ENCODE measurements around the gene NFIL3. TPM values are rescaled to one million over a fixed set of nuclear protein-coding genes. Genes with fewer than 3 reads are reported as not detected.

The NFIL3 gene
- total RNA-seq, 1 donor from 2014 or later: 21.3 TPM

DNA sequence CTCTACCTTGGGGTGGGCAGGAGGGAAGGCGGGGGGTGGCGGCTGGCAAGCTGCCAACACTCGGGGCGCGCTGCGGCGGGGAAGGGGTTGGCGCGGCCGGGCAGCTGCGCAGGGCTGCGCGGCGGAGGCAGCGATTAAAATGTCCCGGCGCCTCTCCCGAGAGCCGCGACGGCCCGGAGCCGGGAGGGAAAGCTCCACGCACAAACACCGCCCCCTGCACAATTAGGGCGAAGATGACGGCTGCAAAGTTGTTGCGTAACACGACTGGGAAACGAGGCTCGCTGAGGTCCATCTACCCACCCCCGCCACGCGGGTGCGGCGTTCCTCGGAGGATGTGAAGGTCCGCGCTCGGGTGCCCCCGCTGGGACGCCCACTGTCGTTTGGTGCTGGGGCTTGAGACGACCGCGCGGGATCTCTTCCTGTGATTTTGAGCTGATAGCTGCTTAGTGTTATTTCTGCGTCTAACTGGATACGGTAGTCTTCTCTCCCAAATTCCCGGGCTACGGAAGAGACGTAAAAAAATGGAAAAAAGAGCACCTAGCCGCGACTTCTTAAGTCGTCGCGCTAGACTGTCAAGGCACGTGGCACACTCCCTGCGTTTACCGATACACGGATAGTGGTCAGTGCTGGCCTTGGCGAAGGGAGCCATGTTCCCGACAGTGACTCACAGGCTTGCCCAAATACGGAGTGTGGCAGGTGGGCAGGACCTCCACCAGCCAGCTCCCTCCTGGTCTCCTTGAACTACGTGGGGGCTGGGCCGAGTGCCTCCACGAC lies 958 bp upstream of the NFIL3 start:
- peak; percentile 96 for DNase-seq (ENCODE audit: missing footprints)
- intact Hi-C loops (cut with DNase I): loop anchor here (1.0 to 5.0 kb wide), 4 partner anchors 58 to 322 kb away; no protein-coding TSS in a partner anchor
- ATAC-seq: peak; percentile 84

DNA sequence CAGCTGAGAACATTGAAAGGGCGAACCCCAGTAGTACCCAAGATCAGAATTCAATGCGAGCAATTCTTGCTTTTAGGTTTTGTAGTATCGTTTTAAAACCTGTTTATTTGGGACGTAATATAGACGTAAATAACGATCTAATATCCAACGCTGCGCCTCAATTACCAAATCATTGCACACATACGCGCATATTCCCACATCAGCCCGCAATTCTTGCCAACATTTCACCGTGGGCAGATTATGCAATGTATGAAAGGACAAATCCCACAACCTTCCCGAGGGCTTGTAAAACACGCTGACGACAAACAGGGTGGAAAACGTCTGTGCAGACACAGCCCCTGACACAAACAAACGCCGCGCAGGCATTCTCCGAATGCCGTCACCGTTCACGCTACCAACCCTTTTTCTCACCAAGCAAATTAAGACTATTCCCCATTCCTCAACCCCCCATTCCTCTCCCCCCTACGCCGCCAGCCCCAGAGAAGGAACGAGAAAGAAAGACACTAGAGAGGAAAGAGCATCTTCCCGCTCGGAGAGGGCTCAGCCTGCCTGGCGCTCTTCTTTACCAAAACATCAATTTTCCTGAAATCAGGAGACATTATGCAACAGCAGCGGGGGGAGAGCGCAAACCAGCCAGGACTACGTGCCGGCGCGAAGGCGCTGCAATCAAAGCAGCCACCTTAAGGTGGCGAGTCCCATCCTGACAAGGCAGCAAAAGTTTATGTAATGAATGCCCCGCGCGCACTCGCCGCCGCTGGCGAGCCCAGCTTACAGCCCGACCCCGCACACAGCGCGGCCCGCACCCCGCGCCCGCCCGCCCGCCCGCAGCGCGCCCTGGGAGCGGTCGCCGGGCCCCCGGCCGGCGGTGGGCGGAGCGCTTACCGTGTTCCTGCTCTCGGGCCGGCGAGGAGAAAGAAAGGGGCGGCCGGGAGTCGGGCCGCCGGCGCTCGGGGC lies 597 bp downstream of the NFIL3 start:
- intact Hi-C loops (cut with DNase I): loop anchor here (2.0 to 5.0 kb wide), 4 partner anchors 59 to 502 kb away; no protein-coding TSS in a partner anchor
- ATAC-seq: peak; percentile 29
- DNase-seq (ENCODE audit: missing footprints): peak; percentile 82

DNA sequence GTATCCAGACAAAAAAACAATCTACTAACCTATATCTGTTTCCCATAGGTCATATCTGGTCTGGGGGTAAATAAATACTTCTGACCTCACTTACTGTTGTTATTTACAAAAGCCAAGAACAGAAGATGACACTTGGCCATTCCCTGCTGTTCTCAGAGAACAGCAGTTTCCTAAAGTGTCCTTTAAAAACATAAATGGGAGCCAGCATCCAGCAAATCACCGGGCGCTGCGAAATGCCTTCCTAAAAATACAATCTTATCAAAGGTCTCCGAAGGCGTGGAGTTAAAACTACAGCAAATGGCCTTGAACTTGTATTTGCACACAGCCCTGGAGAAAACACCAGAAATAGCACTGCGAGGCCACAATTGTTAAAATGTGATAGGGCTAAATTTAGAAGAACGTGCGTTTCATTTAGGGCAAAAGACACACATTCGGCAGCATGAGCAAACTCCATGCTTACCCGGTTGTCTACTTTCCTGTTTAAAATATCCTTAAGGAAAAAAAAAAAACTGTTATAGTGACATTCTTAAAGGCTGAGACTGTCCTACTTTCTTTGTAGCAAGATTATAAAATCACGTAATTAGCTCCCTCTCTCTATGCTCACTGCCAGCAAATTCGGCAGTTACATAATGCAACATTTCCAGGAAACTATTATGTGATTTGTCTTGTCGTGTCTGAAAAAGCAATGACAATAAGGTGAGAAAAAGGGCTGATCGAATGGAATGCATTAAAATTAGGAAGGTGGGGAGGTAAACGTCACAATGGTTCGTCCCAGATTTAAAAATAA lies 1.5 kb downstream of the NFIL3 start:
- no peak for ATAC-seq
- DNase-seq (ENCODE audit: missing footprints): no peak
- intact Hi-C loops (cut with DNase I): loop anchor here (2.0 to 5.0 kb wide), 4 partner anchors 60 to 501 kb away; no protein-coding TSS in a partner anchor

DNA sequence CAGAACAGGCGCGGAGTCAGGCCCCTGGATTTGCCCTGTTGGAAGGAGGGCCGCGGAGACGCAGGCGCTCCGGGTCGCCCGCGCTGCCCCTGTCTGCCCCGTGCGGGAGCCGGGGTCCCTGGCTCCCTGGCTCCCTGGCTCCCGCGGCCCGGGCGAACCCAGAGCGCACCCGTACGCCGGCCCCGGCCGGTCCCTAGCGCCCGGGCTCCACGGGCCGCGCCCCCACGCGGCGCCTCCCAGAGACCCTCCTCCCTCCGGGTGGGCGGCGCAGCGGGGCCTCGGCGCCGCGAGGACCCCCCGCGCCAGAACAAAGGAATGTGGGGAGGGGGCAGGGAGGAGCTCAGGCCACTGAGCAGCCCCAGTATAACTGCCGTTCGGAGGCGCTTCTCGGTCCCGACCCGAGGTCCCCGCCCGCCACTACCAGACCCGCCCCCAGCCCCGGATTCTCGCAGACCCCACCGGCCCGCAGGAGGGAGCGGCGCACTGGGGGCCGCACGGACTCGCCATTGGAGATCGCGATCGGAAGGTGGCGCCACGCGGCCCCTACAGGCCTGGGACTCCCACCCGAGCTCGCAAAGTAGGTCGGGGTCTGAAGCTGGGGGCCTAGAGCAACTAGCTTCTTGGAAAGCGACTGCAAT lies 2.4 kb downstream of the NFIL3 start:
- DNase-seq (ENCODE audit: missing footprints) (peak; percentile 72), ATAC-seq (no peak)
- intact Hi-C loops (cut with DNase I): loop anchor here (5.0 kb wide), 2 partner anchors 61 to 319 kb away; no protein-coding TSS in a partner anchor

- DNase-seq (ENCODE audit: missing footprints) (no peak), ATAC-seq (no peak)
- intact Hi-C loops (cut with DNase I): loop anchor here (5.0 kb wide), 2 partner anchors 62 to 318 kb away; no protein-coding TSS in a partner anchor
Observed at GRCh38 chr9:91420501-91421127, 3.0 kb downstream of the NFIL3 start.

- no peak for DNase-seq (ENCODE audit: missing footprints)
- ATAC-seq: peak; percentile 27
- intact Hi-C loops (cut with DNase I): loop anchor here (5.0 kb wide), 2 partner anchors 63 to 317 kb away; no protein-coding TSS in a partner anchor
Observed at GRCh38 chr9:91419222-91420191, 4.1 kb downstream of the NFIL3 start.

- intact Hi-C loops (cut with DNase I): no loop called here
- ATAC-seq (no peak), DNase-seq (ENCODE audit: missing footprints) (no peak)
Observed at GRCh38 chr9:91418215-91418610, 5.4 kb downstream of the NFIL3 start.

DNA sequence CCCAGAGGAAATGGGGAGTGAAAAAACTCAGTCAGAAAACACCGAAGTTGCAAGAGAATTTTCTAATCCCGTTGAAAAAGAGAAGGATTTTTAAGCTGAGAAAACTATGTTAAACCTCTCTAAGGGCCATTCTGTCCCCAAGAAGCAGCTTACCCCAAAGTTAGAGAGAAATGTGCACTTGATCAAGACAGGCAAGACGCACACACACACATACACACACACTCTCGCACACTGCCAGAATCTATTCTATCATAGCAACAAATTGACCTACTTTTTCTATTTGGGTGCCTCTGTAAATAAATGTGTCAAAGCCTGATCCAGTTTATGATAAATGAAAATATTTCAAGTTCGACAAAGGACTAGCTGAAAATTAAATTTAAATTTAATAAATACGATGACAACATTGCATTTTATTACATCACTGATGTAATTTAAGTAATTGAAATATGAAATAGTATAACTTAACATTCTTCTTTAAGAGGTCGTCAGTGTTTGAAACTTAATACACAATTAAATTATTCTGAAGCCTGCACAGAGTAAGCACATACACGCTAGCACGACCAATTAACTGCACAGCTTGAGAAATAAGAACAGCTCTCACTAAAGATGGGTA lies 5.9 kb downstream of the NFIL3 start:
- intact Hi-C loops (cut with DNase I): no loop called here
- ATAC-seq (no peak), DNase-seq (ENCODE audit: missing footprints) (no peak)

DNA sequence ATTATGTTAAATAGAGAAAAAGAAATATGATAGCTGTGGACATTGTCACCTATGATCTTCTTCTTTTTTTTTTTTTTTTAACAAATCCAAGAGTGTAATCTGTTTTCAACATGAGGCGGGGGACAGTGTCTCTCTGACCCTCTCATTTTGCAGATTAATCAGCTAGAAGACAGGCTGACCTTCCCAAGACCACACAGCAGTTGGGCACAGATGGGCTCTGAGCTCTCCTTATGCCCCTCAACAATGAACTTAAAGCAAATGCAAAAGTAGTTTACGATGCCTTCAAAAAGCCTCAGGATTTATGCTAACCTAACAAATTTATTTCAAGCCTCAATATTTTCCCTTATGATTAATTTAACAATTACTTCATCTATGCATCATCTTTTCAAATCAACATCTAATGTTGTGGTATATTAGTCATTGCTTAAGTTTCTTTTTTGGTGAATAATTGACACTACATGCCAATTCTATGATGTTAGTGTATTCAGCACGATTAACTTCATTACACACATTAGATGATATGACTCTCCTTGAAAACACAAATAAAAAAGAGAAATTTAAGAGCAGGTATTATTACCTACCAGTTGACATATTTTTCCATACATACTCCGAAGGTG lies 7.4 kb downstream of the NFIL3 start:
- intact Hi-C loops (cut with DNase I): no loop called here
- ATAC-seq (no peak), DNase-seq (ENCODE audit: missing footprints) (no peak)

DNA sequence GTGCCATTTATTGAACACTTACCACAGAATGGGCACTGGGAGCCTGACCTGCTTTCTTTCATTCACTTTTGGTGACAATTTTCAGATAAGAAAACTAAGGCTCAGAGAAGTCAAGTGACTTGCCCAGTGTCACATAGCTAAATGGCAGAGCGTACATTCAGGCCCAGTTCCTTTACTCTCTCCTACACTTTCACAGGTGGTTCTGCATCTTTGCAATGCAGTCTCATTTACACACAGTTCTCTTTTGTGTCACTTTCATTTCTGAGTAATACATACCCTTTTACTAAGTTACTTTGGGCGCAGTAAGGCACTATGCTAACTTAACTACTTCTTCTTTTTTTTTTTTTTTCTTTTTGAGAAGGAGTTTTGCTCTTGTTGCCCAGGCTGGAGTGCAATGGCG lies 8.3 kb downstream of the NFIL3 start:
- ATAC-seq: no peak
- DNase-seq (ENCODE audit: missing footprints): no peak
- intact Hi-C loops (cut with DNase I): no loop called here

- DNase-seq (ENCODE audit: missing footprints) (no peak), ATAC-seq (no peak)
- intact Hi-C loops (cut with DNase I): no loop called here
Observed at GRCh38 chr9:91412941-91413340, 10.7 kb downstream of the NFIL3 start.

GRCh38 chr9:91411096-91411771 lies 12.4 kb downstream of the NFIL3 start:
- ATAC-seq (no peak), DNase-seq (ENCODE audit: missing footprints) (no peak)
- intact Hi-C loops (cut with DNase I): no loop called here

DNA sequence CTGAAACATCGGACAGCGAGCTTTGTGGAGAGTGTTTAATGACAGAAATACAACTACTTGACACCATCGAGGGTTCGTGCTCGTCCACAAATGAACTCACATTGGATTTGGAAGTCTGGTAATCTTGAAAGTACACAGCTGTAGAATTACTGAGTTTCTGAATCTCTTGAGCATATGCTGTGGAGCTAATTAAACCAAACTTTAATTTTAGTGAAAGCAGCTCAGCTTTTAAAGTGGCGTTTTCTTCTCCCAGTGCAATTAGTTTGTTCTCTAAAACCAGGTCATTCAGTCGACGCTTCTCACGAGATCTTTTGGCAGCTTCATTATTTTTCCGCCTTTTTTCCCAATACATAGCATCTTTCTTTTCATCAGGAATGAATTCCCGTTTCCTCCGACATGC lies 13.5 kb downstream of the NFIL3 start:
- no peak for DNase-seq (ENCODE audit: missing footprints)
- intact Hi-C loops (cut with DNase I): no loop called here

GRCh38 chr9:91408475-91408874 lies 15.2 kb downstream of the NFIL3 start:
- ATAC-seq: no peak
- DNase-seq (ENCODE audit: missing footprints): no peak
- intact Hi-C loops (cut with DNase I): no loop called here

More for the DNA sequence above, 13.5 kb downstream of the NFIL3 start:
- ATAC-seq: no peak

DNA sequence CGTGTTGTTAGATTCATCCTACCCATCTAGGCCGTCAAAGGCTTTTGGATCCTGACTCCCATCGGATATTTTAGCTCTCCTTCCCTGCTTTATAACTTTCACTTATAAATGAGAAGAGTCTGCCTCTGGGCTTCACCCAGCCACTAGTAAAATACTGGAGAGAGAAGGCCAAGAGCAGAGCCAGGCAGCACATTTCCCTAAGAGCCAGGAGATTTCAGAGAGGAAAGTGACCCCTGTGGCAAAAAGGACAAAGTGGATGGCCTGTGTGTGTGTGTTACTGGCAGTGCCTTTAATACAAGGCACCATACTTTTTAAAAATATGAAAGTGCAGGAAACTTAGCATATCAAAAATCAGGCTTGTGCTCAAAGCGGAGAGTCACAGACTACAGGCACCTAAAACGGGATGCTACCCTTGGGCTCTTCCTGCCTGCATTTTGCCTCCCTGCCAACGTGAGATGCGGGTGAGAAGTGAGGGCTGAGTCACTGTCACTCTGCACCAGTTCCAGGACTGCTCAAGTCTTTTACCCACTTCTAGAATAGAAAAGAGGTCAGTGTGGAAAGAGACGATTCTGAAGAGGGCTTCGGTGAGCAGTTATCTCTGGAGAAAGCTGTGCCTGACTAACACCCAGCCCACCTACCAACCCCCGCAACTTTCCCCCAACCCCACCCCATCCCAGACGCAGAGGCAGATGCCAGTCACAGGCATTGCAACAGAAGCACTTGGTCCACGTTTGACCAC lies 15.9 kb downstream of the NFIL3 start:
- DNase-seq (ENCODE audit: missing footprints): no peak
- intact Hi-C loops (cut with DNase I): no loop called here
- peak; percentile 56 for ATAC-seq

All from Right ventricle myocardium inferior (tissue), 1 donor.